Stimulated activated CD4-positive, alpha-beta T cell treated with anti-CD3 and anti-CD28 coated beads, Interleukin-12 subunit alpha, Interleukin-12 subunit beta, amount 100 ng/mL, for 4 hours (primary cell): ENCODE measurements around the gene RECK.
"Not testable (repeated sequence)": the region's sequence is repeated elsewhere in the genome, so short reads cannot be mapped to it uniquely, and the experiment has no call there.

Source experiments
- DNase-seq: peaks from one replicate; pipeline ENCODE4 v3.0.0-alpha.2; 2020

The RECK gene

GRCh38 chr9:36036780-36037548 lies at the start of gene RECK:
RECK (plus strand) TSS chr9:36036913; CDS start chr9:36036999, 86 bp downstream.
- peak; percentile 92 for DNase-seq

GRCh38 chr9:35990155-35990554 lies 46.6 kb upstream of the RECK start:
- no peak for DNase-seq

GRCh38 chr9:35993136-35993535 lies 43.6 kb upstream of the RECK start:
- DNase-seq, result not testable (repeated sequence)

GRCh38 chr9:35993976-35994720 lies 42.6 kb upstream of the RECK start:
- DNase-seq, result no peak

- no peak for DNase-seq
Measured at GRCh38 chr9:35994959-35995358, 41.8 kb upstream of the RECK start.

- DNase-seq, result no peak
Measured at GRCh38 chr9:35996358-35996970, 40.2 kb upstream of the RECK start.

- DNase-seq, result not testable (repeated sequence)
Measured at GRCh38 chr9:35997016-35997415, 39.7 kb upstream of the RECK start.

GRCh38 chr9:35998333-35998732 lies 38.4 kb upstream of the RECK start:
- no peak for DNase-seq

- DNase-seq, result no peak
Measured at GRCh38 chr9:36005891-36006290, 30.8 kb upstream of the RECK start.

GRCh38 chr9:36006549-36007315 lies 30.0 kb upstream of the RECK start:
- no peak for DNase-seq

GRCh38 chr9:36007316-36007708 lies 29.4 kb upstream of the RECK start:
- DNase-seq, result no peak

- no peak for DNase-seq
Measured at GRCh38 chr9:36007852-36008251, 28.9 kb upstream of the RECK start.

GRCh38 chr9:36008774-36009300 lies 27.9 kb upstream of the RECK start:
- DNase-seq, result peak; percentile 53

GRCh38 chr9:36011379-36011778 lies 25.3 kb upstream of the RECK start:
- DNase-seq, result no peak

GRCh38 chr9:36017278-36017677 lies 19.4 kb upstream of the RECK start:
- DNase-seq, result no peak

GRCh38 chr9:36018129-36018528 lies 18.6 kb upstream of the RECK start:
- no peak for DNase-seq

- no peak for DNase-seq
Measured at GRCh38 chr9:36018891-36019720, 17.6 kb upstream of the RECK start.

GRCh38 chr9:36021968-36022367 lies 14.7 kb upstream of the RECK start:
- no peak for DNase-seq

- DNase-seq, result peak; percentile 62
Measured at GRCh38 chr9:36023260-36024048, 13.3 kb upstream of the RECK start.

GRCh38 chr9:36025746-36026145 lies 11.0 kb upstream of the RECK start:
- no peak for DNase-seq

- no peak for DNase-seq
Measured at GRCh38 chr9:36029202-36029601, 7.5 kb upstream of the RECK start.
